NCI-H2227 treated with DMSO at 0.1 percent for 48 hours (cell line): Measurements from ENCODE around the gene CARS2.
"Not testable (repeated sequence)": the region's sequence is repeated elsewhere in the genome, so short reads cannot be mapped to it uniquely, and the experiment has no call there.

ENCODE experiments used
- DNase-seq: peaks from one replicate; lab custom pipeline; 2025; lab: John Stamatoyannopoulos, UW

The CARS2 gene

GRCh38 chr13:110682746-110683145, 23.2 kb downstream of the CARS2 start:
- DNase-seq, result no peak

DNA sequence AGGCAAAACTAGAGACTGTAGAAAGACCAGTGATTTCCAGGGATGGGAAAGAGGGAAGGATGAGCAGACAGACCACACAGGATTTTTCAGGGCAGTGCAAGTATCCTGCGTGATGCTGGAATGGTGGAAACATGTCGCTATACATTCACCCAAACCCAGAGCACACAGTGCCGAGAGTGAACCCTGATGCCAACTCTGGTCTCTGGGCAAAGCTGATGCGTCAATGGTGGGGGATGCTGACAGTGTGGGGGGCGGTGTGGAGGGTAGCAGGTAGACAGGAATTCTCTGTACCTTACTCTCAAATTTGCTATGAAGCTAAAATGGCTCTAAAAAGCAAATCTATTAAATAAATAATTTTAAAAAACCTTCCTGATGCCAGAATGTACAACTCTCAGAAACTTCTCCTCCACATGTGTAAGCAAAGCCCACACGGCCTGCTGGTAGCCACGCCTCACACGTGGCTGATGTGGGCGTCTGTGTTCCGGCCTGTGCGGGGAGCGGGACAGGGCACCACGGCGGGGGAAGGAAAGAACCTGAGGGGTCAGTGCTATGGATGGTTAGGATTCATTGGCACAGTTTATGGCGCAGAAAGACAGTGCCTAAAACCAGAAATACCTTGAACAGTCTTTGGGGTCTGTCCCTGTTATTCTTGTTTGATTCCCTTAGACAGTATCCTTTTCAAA, 23.9 kb downstream of the CARS2 start:
- DNase-seq, result no peak

DNA sequence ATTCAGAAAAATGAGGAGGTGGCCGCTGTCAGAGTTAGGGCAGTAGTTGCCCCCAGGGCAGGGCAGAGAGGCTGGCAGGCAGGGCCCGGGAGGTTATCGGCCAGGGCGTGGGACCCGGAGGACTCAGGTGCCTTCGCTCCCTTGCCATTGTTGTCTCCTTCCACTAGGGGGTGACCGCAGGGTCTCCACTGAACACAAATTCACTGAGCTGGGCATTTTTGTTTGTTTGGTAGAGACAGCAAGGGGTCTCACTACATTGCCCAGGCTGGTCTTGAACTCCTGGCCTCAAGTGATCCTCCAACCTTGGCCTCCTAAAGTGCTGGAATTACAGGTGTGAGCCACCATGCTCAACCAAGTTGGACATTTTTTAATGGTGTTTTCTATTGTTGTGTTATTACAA, 25.1 kb downstream of the CARS2 start:
- no peak for DNase-seq

DNA sequence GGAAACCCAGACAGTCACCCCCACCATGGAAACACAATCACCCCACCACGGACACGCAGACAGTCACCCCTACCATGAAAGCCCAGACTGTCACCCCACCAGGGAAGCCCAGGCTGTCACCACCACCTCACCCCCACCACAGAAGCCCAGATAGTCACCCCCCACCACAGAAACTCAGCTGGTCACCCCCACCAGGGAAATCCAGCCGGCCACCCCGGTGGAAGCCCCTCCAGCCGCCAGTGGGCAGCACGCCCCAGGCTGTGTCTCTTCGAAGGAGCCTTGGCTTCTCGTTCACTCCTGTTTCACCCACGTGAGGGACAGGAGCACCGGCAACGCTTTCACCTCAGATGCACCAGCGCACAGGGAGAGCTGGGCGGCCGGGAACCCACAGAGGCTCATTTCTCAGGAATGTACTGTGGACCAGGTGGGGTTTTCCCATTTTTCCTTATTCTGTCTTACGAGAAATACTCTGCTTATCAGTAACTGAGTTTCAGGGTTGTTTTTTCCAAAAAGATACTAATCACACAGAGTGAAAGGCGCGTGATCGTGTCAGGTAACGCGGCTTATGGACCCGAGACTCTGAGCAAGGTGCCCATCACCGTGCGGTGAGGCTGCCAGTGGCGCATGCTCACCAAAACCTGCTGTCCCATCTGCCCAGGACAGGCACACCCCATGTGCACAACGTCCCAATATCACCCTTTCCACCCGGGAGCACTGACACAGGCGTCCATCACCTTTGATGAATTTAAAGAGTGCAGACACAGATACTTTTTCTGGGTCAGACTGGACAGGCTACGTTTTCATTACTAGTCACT, 28.0 kb downstream of the CARS2 start:
- DNase-seq, result no peak

- no peak for DNase-seq
Observed at GRCh38 chr13:110676595-110677587, 29.0 kb downstream of the CARS2 start.

DNA sequence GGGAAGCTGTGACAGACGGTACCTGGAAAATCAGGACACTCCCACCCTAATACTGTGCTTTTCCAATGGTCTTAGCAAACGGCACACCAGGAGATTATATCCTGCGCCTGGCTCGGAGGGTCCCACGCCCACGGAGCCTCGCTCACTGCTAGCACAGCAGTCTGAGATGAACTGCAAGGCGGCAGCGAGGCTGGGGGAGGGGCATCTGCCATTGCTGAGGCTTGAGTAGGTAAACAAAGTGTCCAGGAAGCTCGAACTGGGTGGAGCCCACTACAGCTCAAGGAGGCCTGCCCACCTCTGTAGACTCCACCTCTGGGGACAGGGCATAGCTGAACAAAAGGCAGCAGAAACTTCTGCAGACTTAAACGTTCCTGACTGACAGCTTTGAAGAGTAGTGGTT, 36.1 kb downstream of the CARS2 start:
- DNase-seq, result not testable (repeated sequence)

- DNase-seq, result no peak
Observed at GRCh38 chr13:110669036-110669435, 36.9 kb downstream of the CARS2 start.

DNA sequence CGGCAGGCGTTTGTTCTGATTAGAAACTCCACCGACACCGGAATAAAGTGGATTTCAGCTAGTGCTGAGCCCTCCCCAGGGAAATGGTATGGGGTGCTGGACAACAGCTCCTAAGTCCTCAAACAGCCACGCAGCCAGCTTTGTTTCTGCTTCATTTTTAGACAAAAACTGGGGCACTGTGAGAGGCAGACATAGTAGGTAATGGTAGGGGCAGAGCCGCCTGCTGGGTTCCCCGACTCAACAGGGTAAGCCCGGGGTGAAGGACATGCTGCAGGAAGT, 39.7 kb downstream of the CARS2 start:
- no peak for DNase-seq

GRCh38 chr13:110665491-110666254, 40.2 kb downstream of the CARS2 start:
- DNase-seq, result no peak

DNA sequence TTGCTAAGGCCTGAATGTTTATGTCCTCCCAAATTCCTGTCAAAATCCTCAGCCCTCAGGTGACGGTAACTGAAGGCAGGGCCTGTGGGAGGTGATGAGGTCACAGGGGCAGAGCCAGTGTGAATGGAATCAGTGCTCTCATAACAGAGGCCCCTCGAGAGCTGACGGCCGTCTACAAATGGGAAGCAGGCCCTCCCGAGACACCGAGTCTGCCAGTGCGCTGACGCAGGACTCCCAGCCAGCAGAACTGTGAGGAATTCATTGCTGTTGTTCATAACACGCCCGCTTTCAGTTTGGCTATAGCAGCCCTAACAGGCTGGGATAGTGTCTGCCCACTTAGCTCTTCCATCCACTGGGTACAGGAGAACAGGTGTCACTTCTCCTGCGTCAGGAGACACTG, 41.2 kb downstream of the CARS2 start:
- DNase-seq, result no peak

- no peak for DNase-seq
Observed at GRCh38 chr13:110664041-110664440, 41.9 kb downstream of the CARS2 start.

DNA sequence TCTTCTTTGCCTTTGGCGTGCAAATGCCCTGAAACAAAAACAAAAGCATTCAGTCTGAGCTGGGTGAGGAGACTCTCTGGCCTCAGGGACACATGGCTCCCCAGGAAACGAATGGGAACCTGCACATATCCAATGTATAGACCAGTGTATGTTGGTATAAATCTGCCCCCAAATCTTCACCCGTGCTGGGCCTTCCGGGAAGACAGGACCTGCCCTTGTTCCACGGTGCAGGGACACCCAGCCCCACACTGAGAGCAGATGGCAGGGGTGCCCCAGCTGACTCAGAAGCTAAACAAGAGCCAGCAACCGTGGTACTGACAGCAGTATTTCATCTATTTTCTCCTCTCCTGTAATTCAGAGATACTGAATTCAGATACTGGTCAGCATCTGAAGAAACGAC, 42.4 kb downstream of the CARS2 start:
- DNase-seq, result no peak

DNA sequence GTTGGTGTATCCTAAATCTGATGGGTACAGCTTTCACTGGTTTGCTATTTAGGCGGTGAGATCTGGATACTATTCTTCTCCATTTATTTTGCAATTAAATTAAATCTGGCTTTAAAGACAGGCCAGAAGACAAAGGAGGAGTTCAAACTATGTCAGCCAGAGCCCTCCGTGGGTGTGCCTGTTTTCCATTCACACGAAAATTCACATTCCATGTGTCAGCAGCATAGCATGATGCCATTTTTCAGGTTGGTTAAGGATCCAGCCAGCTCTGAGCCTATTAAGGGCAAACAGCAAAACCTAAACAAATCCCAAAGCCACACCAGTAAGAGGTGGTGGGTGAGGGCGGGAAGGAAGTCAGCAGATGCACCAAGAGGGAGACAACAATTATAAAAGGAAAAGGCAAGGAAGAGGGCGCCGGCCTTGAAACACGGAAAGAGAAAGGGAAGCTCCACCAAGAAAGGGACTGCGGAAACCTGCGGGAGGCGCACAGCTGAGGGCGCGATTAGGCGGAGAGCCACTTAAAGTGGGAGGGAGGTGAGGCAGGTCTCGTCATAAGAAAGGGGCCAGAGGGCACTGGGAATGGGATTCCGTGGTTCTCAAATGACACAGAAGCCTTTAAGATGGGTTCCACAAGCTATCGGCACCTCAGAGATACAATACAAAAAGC, 43.0 kb downstream of the CARS2 start:
- no peak for DNase-seq

DNA sequence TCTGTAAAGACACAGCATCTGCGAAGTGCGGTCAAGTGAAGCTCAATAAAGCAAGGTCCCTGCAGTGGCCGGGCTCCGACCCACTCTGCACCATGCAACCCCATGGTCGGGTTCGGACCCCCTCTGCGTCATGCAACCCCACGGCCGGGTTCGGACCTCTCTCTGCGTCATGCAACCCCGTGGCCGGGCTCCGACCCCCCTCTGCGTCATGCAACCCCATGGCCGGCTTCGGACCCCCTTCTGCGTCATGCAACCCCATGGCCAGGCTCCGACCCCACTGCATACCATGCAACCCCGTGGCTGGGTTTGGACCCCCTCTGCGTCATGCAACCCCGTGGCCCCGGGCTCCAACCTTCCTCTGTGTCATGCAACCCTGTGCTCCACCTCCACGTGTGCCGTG, 43.8 kb downstream of the CARS2 start:
- no peak for DNase-seq

- no peak for DNase-seq
Observed at GRCh38 chr13:110661256-110661655, 44.7 kb downstream of the CARS2 start.

DNA sequence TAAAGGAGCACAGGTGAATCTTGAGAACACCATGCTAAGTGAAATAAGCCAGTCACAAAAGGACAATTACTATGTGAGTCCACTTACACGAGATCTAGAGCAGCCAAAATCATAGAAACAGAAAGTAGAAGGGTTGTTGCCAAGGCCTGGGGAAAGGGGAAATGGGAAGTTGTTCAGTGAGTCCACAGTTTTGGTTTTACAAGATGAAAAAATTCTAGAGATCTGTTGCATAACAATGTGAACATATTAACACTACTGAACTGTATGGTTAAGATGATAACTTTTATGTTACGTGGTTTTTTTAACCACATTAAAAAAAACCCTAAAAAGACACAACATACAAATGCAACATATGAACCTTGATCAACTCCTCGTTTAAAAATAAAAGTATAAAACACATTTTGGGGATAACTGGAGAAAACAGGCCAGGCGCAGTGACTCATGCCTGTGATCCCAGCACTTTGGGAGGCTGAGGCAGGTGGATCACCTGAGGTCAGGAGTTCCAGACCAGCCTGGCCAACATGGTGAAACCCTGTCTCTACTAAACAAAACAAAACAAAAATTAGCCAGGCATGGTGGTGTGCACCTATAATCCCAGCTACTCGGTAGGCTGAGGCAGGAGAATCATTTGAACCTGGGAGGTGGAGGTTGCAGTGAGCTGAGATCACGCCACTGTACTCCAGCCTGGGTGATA, 47.6 kb downstream of the CARS2 start:
- DNase-seq, result not testable (repeated sequence)

DNA sequence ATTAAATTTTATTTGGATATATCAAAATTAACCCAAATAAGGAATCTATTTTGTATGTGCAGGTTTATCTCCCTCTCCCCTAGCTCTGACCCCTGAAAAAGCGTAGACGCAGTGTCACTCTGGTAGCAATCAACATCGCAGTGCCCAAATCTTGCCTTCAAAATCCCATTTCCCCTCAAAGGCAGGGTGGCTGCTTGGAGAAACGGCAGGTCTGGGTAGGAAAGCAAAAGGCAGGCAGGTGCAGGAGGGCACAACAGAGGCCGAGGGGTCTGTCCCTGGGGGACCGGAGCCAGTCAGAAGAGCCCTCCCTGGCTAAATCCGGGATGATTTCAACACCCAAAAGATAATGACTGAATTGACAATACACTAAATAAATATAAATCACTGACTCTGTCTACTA, 48.7 kb downstream of the CARS2 start:
- DNase-seq, result no peak

DNA sequence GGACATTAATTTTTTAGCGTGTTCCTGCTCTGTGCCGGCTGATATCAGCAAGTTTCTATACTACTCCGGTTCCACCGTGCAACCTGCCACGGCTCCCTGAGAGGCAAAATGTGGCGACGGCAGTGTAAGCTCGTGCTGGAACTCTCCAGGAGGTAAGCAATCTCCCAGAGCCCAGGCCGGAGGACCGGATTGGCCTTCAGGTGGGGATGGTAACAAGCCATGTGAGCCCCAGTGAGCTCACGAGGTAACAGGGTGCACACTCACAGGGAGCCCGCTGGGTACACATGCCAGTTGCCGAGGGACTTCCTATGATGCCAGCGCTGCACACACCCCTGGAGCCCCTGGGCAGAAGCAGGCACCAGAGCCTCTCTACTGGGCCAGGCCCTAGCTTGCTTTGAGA, 52.1 kb downstream of the CARS2 start:
- no peak for DNase-seq

- DNase-seq, result no peak
Observed at GRCh38 chr13:110653271-110653670, 52.6 kb downstream of the CARS2 start.

GRCh38 chr13:110652764-110653163, 53.2 kb downstream of the CARS2 start:
- no peak for DNase-seq

DNA sequence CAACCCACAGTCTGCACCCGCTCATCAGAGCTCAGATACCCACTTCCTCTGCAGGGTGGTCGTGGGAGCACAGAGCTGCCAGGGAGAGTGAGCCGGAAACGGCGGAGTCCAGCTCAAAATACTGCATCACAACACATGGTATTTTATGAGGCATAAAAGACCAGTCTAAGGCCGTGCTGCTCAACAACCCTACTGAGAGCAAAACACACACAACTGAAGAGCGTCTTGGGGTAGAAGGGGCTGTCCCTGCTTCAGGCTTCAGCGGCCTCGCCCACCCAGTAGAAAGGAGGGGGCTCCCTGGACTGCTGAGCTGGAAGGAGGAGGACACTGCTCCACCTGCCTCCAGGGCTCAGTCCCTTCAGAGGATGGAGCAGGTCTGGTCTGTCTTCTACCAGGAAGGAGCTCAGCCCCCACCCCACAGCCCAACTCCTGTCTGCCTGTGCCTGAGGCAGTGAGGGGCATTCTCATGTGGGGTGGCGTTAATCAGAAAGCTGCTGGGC, 53.6 kb downstream of the CARS2 start:
- no peak for DNase-seq
